Thyroid gland (tissue), 4 donors: Measurements from ENCODE around the gene CACNA1I.

Experiments used
- POLR2A ChIP-seq, 2 donors: fragments of 450-650 bp; IDR thresholded peaks; one replicate each; pipeline ENCODE4 v1.6.1; 2017; ENCODE audit warnings: antibody characterized with exemption in 2 of 2, mild to moderate bottlenecking in 2 of 2, moderate library complexity in 1 of 2
- TF ChIP-seq, protein P1 (sequence below), 6 experiments: fragments of 200-600 bp in 3 of 6; fragments of 450-650 bp in 3 of 6; sonication (generic) in 3 of 6; IDR thresholded peaks; one replicate each; pipeline ENCODE4 v1.5.1; 2016 to 2019; ENCODE audit warnings: antibody characterized with exemption in 6 of 6, mild to moderate bottlenecking in 2 of 6, inconsistent platforms in 1 of 6, moderate library complexity in 1 of 6

DNA sequence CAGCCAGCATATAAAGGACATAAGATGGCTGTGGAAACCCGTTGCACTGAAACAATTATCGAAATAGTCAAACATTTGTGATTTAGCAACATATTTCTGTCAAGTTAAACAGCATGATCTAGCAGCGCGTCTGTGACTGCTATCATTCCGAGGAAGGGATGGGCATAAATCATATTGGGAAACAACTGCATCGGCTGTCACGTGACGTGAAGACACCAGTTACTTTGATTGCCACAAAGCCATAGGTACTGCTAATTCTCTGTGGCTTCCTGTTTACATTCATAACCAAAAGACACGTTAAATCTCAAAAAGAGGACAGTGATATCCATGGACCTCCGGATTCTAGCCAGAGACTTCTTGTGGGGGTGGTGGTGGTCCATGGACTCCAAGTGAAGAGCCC, 87.8 kb downstream of the CACNA1I start:
- TF ChIP-seq, protein P1, sequence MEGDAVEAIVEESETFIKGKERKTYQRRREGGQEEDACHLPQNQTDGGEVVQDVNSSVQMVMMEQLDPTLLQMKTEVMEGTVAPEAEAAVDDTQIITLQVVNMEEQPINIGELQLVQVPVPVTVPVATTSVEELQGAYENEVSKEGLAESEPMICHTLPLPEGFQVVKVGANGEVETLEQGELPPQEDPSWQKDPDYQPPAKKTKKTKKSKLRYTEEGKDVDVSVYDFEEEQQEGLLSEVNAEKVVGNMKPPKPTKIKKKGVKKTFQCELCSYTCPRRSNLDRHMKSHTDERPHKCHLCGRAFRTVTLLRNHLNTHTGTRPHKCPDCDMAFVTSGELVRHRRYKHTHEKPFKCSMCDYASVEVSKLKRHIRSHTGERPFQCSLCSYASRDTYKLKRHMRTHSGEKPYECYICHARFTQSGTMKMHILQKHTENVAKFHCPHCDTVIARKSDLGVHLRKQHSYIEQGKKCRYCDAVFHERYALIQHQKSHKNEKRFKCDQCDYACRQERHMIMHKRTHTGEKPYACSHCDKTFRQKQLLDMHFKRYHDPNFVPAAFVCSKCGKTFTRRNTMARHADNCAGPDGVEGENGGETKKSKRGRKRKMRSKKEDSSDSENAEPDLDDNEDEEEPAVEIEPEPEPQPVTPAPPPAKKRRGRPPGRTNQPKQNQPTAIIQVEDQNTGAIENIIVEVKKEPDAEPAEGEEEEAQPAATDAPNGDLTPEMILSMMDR (IDR thresholded peaks at IDR 0.05): no peak
- no peak for TF ChIP-seq POLR2A (IDR thresholded peaks at IDR 0.05)
